Effector memory CD4-positive, alpha-beta T cell (primary cell): ENCODE measurements around the gene ATG13.

ENCODE experiments used
- DNase-seq, 3 donors: peaks; one replicate each; pipeline ENCODE4 v3.0.0-alpha.2; 2020
- H3K27ac ChIP-seq: 2 replicates; pipeline ENCODE4 v1.7.0; 2013; ENCODE audit warnings: mild to moderate bottlenecking, low read length, moderate library complexity; ENCODE audit not compliant: insufficient read depth, poor library complexity, severe bottlenecking
- H3K27me3 ChIP-seq: replicated peaks from 2 replicates; pipeline ENCODE4 v1.7.0; 2013; ENCODE audit warnings: mild to moderate bottlenecking, low read length; ENCODE audit not compliant: insufficient read depth, control insufficient read depth, poor library complexity, severe bottlenecking
- H3K36me3 ChIP-seq: 2 replicates; pipeline ENCODE4 v1.7.0; 2013; ENCODE audit warnings: mild to moderate bottlenecking, low read length, moderate library complexity; ENCODE audit not compliant: control insufficient read depth, insufficient read depth
- H3K4me1 ChIP-seq: 2 replicates; pipeline ENCODE4 v1.7.0; 2013; ENCODE audit warnings: low read length, mild to moderate bottlenecking; ENCODE audit not compliant: control insufficient read depth, insufficient read depth, poor library complexity, severe bottlenecking
- H3K4me3 ChIP-seq: 2 replicates; pipeline ENCODE4 v1.7.0; 2013; ENCODE audit warnings: low read length, low read depth, mild to moderate bottlenecking; ENCODE audit not compliant: insufficient read depth, poor library complexity, severe bottlenecking
- H3K9me3 ChIP-seq: 2 replicates; pipeline ENCODE4 v1.7.0; 2013; ENCODE audit warnings: mild to moderate bottlenecking, low read length, moderate library complexity; ENCODE audit not compliant: control insufficient read depth

Gene ATG13

DNA sequence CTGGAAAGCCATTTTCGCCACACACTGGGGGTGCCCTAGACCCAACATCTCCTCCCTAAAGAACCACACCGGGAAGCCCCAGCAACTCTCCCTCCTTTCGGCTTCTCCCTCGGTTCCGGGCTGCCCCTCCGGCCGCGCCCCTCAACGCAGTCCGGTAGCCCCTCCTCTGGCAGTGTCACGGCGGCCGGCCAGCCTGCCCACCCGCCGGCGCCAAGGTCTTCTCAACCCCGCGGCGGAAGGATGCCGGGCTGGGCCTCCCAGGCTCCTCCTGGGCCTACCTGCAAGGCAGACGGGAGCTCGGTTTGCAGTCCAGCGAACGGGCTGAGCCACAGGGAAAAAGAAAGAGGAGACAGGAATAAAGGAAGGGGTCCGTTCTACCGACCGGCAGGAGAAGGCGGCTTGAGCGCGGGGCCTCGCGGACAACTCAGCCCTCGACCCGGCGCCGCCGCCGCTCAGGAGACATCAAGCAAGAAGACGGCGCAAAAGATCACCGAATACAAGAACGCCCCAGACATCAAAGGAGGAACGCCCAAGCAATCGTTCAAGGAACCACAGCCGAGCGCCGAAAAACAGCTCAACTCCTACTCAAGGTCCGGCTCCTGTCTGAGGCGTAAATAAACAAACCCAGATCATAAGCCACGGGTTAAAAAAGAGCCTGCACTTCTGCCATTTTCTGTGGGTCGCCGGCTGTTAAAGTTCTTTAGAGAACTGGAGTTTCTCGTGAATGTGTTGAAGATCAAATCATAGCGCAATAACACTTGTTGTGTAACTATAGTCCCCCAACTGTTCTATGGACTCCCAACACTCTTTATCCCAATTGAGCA, 23.6 kb upstream of the ATG13 start, which contains the start of gene AMBRA1:
TSS of gene AMBRA1 (minus strand) at position 474 of the 824 bp plus-strand sequence. CDS start 45,643 bp downstream, outside the sequence.
- peaks cover 14% of the 10 kb centered on the region for H3K4me1 ChIP-seq
- H3K27ac ChIP-seq = peak within 1 kb of the TSS; percentile 84
- H3K4me3 ChIP-seq = peak within 1 kb of the TSS; percentile 93
- no peaks in the 10 kb centered on the region for H3K36me3 ChIP-seq
- no peaks in the 10 kb centered on the region for H3K9me3 ChIP-seq
- no peaks in the 10 kb centered on the region for H3K27me3 ChIP-seq
- DNase-seq = peak; percentile 45 to 70 (median 68)

DNA sequence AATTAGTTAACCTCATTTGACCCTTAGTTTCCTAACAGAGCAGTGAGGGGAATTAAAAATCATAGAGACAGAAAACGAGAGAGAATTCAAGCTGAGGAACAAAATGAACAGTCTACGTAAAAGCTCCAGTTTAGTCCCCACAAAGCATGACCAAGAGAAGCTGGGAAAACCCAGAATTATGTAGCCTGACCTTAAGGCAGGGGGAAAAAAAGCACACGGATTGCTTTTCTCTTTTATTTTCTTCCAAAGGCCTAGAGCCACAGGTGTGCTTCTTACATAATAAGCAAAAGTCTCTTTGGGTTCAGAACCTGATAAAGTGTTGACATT, 23.0 kb upstream of the ATG13 start:
- Histone ChIP-seq H3K27me3 (no peaks in the 10 kb centered on the region), H3K36me3 (no peaks in the 10 kb centered on the region), H3K4me3 (peak overlapping the region; percentile 93), H3K27ac (peak overlapping the region; percentile 84), H3K9me3 (no peaks in the 10 kb centered on the region), H3K4me1 (peaks cover 14% of the 10 kb centered on the region)
- DNase-seq = no peak

DNA sequence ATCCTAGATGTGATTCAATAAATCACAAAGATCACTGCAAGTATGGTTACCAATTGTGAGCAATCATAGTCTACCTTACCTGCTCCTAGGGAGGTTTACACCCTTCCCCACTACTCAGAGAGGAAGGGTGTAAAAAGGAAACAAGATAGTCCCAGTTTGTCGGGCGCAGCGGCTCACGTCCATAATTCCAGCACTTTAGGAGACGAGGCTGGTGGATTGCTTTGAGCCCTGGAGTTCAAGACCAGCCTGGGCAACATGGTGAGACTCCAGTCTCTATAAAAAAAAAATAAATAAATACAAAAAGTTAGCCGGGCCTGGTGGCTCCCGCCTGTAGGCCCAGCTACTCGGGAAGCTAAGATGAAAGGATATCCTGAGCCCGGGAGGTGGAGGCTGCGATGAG, 22.6 kb upstream of the ATG13 start:
- Histone ChIP-seq H3K27me3 (no peaks in the 10 kb centered on the region), H3K9me3 (no peaks in the 10 kb centered on the region), H3K27ac (no peak overlapping the region), H3K4me1 (peaks cover 14% of the 10 kb centered on the region), H3K4me3 (no peak overlapping the region), H3K36me3 (no peaks in the 10 kb centered on the region)
- DNase-seq = no peak

DNA sequence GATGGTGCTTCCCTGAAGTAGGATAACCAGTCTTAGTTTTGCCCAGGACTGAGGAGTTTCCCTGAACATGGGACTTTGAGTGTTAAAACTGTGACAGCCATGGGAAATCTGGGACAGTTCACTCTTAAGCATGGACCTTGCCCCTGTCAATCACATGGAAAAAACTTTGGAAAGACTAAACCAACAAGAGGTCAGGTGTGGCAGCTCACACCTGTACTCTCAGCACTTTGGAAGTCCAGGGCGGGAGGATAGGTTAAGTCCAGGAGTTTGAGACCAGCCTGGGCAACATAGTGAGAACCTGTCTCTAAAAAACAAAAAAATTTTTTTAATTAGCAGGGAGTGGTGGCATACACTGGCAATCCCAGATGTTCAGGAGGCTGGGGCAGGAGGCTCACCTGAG, 20.2 kb upstream of the ATG13 start:
- Histone ChIP-seq H3K4me1 (peaks cover 3% of the 10 kb centered on the region), H3K27ac (no peak overlapping the region), H3K27me3 (no peaks in the 10 kb centered on the region), H3K4me3 (no peak overlapping the region), H3K9me3 (no peaks in the 10 kb centered on the region), H3K36me3 (no peaks in the 10 kb centered on the region)
- no peak for DNase-seq

DNA sequence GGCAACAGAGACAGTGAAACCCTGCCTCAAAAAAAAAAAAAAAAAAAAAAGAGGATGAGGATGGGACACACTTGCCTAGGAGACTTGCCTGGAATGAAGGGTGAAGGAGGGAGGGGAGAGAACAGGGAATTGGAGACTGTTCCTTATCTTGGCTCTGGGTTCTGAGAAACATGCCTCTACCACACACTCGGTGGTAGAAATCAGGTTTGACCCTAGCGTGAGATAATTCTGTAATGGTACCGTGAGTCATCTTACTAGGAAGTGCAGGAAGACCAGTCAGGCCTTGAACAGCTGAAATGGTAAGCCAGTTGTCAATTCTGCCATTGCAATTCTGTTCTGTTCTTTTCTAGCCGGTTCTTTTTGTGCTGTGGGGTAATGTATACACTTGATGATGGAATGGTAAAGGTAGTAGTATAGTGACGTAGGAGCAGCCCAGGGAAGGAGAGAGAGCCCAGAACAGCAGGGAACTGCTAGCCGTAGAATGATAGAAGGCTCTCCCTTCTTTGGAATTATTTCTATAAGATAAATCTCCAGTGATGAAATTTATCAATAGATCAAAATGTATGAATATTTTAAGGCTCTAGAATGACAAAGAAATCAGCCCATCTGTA, 19.6 kb upstream of the ATG13 start:
- Histone ChIP-seq H3K9me3 (no peaks in the 10 kb centered on the region), H3K4me1 (no peaks in the 10 kb centered on the region), H3K27me3 (no peaks in the 10 kb centered on the region), H3K36me3 (no peaks in the 10 kb centered on the region), H3K4me3 (no peak overlapping the region), H3K27ac (no peak overlapping the region)
- no peak for DNase-seq

DNA sequence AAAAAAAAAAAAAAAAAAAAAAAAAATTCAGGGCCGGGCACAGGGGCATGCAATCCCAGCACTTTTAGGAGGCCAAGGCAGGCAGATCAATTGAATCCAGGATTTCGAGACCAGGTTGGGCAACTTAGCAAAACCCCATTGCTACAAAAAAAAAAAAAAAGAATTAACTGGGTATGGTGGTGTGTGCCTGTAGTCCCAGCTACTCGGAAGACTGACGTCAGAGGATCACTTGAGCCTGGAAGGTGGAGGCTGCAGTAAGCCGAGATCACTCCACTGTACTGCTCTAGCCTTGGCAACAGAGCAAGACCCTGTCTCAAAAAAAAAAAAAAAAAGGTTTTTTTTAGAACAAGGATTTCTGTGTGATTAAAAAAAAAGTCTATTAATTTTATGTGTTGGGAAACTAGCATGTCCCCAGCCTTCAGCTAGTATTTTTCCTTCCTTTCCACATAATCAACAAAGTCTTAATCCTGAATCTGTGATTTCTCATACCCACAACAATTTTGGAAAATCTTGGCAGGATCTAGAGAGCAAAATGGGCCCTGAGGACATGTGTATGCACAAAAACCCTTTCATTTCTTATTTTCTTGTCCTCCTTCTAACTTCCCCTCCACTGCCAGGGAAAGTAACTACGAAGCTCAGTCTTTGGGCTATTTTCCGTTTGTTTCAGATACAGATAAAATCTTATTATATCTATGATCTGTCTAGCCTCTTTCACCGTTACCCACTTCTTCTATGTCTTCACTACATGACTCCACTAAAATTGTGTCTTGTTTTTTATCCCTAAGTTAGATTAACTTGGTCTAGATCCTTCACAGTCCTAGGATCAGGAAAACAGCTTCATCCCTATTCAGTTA, 17.8 kb upstream of the ATG13 start:
- Histone ChIP-seq H3K4me1 (no peaks in the 10 kb centered on the region), H3K4me3 (no peak overlapping the region), H3K27me3 (no peaks in the 10 kb centered on the region), H3K9me3 (no peaks in the 10 kb centered on the region), H3K36me3 (no peaks in the 10 kb centered on the region), H3K27ac (no peak overlapping the region)
- no peak for DNase-seq

DNA sequence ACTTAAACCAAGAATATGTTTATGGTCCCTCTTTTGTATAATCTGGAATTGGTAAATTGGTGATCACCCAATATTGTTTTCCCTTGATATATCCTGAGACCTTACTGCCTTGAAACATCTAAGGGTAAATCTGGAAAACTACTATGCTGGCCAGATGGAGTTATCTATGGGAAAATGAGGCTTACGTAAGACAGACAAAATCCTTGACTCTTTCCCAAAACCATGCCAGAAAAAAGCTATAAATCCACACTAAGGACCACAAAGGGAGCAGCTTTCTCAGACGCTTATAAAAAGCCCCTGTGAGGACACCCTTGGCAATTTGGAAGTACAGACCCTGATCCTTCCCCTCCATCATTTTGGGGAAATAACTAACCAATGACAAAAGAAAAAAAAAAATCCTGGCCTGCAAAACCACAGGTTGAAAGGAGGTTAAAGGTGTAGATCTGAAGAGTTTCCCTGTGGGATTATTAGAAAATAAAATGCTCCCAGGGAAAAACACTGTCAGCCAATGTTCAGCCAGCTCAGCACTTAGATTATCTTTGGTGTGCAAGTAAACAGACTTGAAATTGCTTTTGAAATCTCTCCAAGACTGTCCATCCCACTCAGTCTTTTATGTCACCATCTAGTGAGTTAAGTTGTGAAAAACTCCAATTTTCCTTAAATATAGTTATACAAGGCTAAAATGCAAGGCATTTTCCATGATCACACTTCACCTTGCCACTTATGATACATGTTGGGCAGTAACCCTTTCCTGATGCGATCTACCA, 17.0 kb upstream of the ATG13 start:
- DNase-seq = no peak
- Histone ChIP-seq H3K9me3 (no peaks in the 10 kb centered on the region), H3K27ac (no peak overlapping the region), H3K27me3 (no peaks in the 10 kb centered on the region), H3K4me1 (no peaks in the 10 kb centered on the region), H3K4me3 (no peak overlapping the region), H3K36me3 (no peaks in the 10 kb centered on the region)

DNA sequence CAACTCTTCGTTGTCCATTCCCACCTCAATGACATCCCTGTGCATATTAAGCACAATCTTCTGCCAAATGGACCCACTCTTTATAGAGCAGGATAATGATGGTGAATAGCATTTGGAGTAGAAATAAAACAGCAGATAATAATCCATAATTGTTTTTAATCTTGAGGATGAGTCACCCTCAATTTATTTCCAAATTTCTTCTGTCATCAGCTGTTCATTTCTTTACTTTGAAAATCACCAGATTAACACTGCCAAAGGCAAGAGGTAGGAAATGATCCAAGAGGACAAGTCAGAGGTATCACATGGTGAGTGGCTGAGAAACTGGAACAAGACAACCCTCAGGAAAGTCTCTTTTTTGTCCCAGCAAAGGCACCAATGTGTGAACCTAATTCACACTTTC, 16.2 kb upstream of the ATG13 start:
- Histone ChIP-seq H3K4me3 (no peak overlapping the region), H3K27me3 (no peaks in the 10 kb centered on the region), H3K4me1 (no peaks in the 10 kb centered on the region), H3K36me3 (no peaks in the 10 kb centered on the region), H3K9me3 (no peaks in the 10 kb centered on the region), H3K27ac (no peak overlapping the region)
- DNase-seq = no peak

DNA sequence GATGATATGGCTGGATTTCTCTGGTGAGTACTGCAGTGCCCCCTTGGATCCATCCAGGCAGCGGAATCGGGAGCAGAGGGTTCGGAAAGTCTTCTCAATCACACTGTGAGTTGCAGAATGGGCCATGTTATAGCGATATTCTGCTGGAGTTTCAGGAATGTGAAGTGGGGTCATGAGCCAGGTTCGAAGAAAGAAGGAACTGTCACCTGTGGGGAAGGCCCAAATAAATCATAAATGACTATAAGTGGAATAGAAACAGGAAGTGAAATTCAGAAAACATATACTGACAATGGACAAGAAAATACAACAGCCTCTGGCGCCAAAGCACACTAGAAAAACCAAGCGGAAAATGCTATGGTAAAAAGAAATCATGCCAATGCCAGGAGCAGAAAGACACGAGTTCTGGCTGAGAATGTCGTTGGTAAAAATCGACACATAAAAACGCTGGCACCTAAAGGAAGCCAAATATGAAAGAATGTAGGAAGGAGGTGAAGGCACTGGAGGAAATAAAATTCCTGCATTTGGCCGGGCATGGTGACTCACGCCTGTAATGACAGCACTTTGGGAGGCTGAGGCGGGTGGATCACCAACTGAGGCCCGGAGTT, 13.5 kb upstream of the ATG13 start:
- Histone ChIP-seq H3K36me3 (no peaks in the 10 kb centered on the region), H3K4me3 (no peak overlapping the region), H3K9me3 (no peaks in the 10 kb centered on the region), H3K27me3 (no peaks in the 10 kb centered on the region), H3K27ac (no peak overlapping the region), H3K4me1 (no peaks in the 10 kb centered on the region)
- no peak for DNase-seq
